ENCODE results near the gene COBL.

COBL gene

GRCh38 chr7:51325908-51326307 lies 9.3 kb upstream of the COBL start:
- TF ChIP-seq, protein P1, sequence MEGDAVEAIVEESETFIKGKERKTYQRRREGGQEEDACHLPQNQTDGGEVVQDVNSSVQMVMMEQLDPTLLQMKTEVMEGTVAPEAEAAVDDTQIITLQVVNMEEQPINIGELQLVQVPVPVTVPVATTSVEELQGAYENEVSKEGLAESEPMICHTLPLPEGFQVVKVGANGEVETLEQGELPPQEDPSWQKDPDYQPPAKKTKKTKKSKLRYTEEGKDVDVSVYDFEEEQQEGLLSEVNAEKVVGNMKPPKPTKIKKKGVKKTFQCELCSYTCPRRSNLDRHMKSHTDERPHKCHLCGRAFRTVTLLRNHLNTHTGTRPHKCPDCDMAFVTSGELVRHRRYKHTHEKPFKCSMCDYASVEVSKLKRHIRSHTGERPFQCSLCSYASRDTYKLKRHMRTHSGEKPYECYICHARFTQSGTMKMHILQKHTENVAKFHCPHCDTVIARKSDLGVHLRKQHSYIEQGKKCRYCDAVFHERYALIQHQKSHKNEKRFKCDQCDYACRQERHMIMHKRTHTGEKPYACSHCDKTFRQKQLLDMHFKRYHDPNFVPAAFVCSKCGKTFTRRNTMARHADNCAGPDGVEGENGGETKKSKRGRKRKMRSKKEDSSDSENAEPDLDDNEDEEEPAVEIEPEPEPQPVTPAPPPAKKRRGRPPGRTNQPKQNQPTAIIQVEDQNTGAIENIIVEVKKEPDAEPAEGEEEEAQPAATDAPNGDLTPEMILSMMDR (IDR thresholded peaks at IDR 0.05; ENCODE audit: low read depth, low read length, missing control alignments), result no peak
- Histone ChIP-seq H3K4me3 (ENCODE audit: low read depth, low read length) (no peak overlapping the region), H3K27ac (no peak overlapping the region), H3K36me3 (replicated peaks) (no peaks in the 10 kb centered on the region), H3K27me3 (replicated peaks) (no peaks in the 10 kb centered on the region)
- no peak for DNase-seq
- in situ Hi-C loops (cut with HindIII; ENCODE audit: low pct_ligation_motif_present, low sequenced_read_pairs), result no loop called here

- Histone ChIP-seq H3K27me3 (replicated peaks) (no peaks in the 10 kb centered on the region), H3K4me3 (ENCODE audit: low read depth, low read length) (no peak overlapping the region), H3K27ac (no peak overlapping the region), H3K36me3 (replicated peaks) (no peaks in the 10 kb centered on the region)
- TF ChIP-seq, protein P1 (IDR thresholded peaks at IDR 0.05; ENCODE audit: low read depth, low read length, missing control alignments), result no peak
- no peak for DNase-seq
- in situ Hi-C loops (cut with HindIII; ENCODE audit: low pct_ligation_motif_present, low sequenced_read_pairs), result no loop called here
Observed at GRCh38 chr7:51325261-51325676, 8.7 kb upstream of the COBL start.

DNA sequence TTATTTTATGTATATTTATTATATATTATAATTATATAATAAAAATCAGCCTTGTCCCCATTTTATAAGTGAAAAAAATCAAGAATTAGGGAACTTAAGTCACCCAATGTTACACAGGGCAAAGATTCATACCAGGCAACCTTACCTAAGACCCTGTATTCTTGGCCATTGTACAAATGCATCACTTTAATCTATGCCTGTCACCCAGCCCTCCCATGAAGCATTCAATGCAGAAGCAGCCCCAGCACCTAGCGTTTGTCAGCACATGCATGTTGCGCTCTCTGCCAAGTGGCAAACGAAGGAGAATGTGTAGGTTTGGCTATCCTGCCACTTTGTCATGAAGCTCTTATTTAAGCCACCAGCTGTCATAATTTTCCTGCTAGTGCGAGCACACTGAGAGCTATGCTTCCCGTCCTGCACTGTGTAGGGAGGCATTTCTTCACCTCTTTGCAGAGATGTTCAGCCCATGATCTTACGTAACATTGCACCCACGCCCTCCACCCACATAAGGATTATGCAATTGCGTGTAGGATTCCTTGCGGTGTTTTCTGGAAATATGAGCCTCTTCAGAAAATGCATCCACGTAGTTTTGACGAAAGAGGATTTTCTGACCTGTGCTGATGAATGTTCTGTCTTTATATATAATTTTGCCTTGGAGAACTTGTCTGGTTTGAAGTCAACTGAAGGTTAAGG lies 7.7 kb upstream of the COBL start:
- DNase-seq, result no peak
- Histone ChIP-seq H3K36me3 (replicated peaks) (no peaks in the 10 kb centered on the region), H3K4me3 (ENCODE audit: low read depth, low read length) (no peak overlapping the region), H3K27ac (no peak overlapping the region), H3K27me3 (replicated peaks) (no peaks in the 10 kb centered on the region)
- in situ Hi-C loops (cut with HindIII; ENCODE audit: low pct_ligation_motif_present, low sequenced_read_pairs), result no loop called here
- TF ChIP-seq, protein P1 (IDR thresholded peaks at IDR 0.05; ENCODE audit: low read depth, low read length, missing control alignments), result no peak

DNA sequence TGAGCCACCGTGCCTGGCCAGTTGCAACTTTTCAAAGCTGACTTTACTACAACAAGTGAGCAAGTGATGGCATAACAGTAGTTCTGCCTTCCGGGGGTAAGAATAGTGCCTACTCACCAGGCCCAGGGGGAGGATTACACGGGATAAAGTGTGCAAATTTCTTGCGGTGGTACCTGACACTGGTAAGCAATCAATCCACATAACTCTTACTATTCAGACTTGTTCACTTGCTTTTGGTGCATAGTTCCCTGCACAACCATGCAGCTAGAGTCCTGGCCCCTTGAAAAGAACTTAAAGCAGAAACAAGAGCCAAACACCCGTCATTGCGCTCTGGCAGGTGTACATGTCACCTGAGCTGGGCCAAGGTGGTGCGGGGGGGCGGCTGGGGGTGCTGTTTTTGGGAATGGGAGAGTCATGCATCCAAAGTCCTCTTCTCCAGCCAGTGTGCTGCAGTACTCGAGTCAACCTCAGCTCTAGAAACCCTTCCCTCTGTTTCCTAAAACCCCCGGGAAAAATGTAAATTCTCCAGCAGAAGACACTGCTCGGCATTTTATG lies 5.4 kb upstream of the COBL start:
- TF ChIP-seq, protein P1 (IDR thresholded peaks at IDR 0.05; ENCODE audit: low read depth, low read length, missing control alignments), result no peak
- H3K27me3 ChIP-seq (replicated peaks), result peaks cover 11% of the 10 kb centered on the region
- H3K4me3 ChIP-seq (ENCODE audit: low read depth, low read length), result no peak overlapping the region
- DNase-seq, result no peak
- H3K27ac ChIP-seq, result no peak overlapping the region
- in situ Hi-C loops (cut with HindIII; ENCODE audit: low pct_ligation_motif_present, low sequenced_read_pairs), result no loop called here
- no peaks in the 10 kb centered on the region for H3K36me3 ChIP-seq (replicated peaks)

- peaks cover 26% of the 10 kb centered on the region for H3K27me3 ChIP-seq (replicated peaks)
- no peak overlapping the region for H3K4me3 ChIP-seq (ENCODE audit: low read depth, low read length)
- in situ Hi-C loops (cut with HindIII; ENCODE audit: low pct_ligation_motif_present, low sequenced_read_pairs), result no loop called here
- TF ChIP-seq, protein P1 (IDR thresholded peaks at IDR 0.05; ENCODE audit: low read depth, low read length, missing control alignments), result no peak
- no peaks in the 10 kb centered on the region for H3K36me3 ChIP-seq (replicated peaks)
- DNase-seq, result no peak
- H3K27ac ChIP-seq, result no peak overlapping the region
Observed at GRCh38 chr7:51318886-51319579, 2.4 kb upstream of the COBL start.

Data from brain microvascular endothelial cell (primary cell).